Stimulated activated CD4-positive, alpha-beta T cell treated with anti-CD3 and anti-CD28 coated beads, Interleukin-4, amount 100 ng/mL, for 48 hours (primary cell): ENCODE data around the gene ASB3.
A peak's percentile ranks its signal among the peaks of the same experiment; 100 is the strongest.
"Not testable (repeated sequence)": the region's sequence is repeated elsewhere in the genome, so short reads cannot be mapped to it uniquely, and the experiment has no call there.

Experiments
- DNase-seq, 2 donors: peaks; one replicate each; pipeline ENCODE4 v3.0.0-alpha.2; 2020; ENCODE audit warnings: low read depth in 2 of 2

Gene ASB3

GRCh38 chr2:53786705-53787613 is at the start of gene ASB3, which contains the start of gene ERLEC1:
TSS of gene ASB3 (minus strand) at chr2:53786953. CDS start at chr2:53765572, 21,381 bp downstream.
TSS of gene ERLEC1 (plus strand) at chr2:53787044. CDS start at chr2:53787211, 167 bp downstream.
- peak; percentile 76 to 84 for DNase-seq

- DNase-seq: not testable (repeated sequence)
These were observed 43.2 kb upstream of the ASB3 start for GRCh38 chr2:53829980-53830290.

DNA sequence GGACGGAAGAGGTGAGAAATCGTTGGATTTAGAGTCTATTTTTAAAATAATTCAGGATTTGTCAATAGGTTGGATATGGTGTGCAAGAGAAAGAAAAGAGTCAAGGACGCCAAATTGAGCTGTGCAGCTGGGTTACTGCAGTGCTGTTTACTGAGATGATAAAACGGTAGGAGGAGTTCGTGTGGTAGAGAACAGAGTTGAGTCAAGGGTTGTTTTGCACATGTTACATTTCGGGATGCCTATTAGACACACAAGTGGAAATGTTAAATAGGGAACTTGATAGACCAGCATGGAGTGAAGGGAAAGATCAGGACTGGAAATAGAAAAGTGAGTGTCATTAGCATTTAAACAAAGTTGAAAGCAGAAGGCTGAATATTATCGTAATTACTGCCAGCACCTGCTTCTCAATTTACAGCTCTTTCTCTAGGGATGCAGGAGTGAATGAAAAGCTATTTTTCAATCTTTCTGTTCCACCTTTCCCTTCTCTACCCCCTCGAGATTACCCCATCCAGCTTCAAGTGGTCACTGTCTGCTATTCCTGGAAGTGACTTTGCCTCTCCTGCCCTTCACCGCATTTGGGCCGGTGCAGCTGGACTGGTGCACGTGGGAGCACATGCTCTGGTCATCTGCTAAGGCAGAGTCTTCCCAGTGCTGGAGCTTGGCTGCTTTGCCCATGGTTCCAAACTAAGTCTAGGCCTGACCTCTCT is 42.7 kb upstream of the ASB3 start:
- DNase-seq: no peak

DNA sequence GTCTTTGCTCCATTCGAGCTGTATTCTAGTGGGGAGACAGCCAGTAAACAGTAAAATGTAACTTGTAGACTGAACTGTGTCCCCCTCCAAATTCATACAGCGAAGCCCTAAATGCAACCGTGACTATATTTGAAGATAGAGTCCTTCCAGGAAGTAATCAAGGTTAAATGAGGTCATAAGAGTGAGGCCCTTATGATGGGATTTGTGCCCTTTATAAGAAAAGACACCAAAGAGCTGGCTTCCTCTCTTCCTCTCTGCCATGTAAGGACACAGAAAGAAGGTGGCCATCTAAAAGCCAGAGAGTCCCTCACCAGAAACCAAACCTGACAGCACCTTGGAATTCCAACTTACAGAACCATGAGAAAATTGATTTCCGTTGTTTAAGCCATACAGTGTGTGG is 41.6 kb upstream of the ASB3 start:
- DNase-seq: no peak

GRCh38 chr2:53827398-53828175 is 40.8 kb upstream of the ASB3 start:
- DNase-seq: no peak

DNA sequence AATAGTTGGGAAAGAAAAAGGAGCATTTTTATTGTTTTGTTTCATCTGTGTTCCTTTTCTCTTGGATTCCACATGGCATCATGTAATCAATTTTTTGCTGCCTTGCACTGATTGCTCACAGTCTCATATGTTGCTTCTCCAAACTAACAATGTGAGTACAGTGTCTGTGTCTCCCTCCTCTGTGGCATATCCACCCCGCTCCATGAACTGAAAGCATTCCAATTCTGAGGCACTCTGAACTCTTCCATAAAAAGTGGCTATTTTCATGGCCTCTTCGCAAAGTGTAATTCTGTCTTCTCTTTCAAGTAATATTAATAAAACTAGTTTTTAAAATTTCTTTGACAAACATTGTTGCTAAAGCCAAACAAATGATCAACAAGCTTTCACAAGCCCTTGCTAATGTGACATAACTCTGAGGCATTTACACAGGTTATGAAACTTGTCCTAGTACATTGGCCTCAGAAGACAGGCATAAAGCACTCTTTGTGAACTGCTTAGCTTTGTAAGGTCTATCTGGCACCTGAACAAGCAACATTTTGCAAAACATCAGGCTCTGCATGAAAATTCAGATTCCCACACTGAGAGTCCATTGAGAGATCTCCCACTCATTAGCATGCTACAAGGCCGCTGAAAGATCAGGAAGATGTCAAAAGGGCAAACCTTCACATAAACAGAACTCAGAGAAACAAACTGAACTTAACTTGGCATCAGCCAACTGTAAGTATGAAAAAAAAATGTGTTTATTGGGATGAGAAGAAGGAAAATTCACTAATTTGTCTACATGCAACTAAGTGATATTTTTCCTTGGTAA is 40.0 kb upstream of the ASB3 start:
- no peak for DNase-seq

- no peak for DNase-seq
These were observed 39.3 kb upstream of the ASB3 start for GRCh38 chr2:53826030-53826410.

DNA sequence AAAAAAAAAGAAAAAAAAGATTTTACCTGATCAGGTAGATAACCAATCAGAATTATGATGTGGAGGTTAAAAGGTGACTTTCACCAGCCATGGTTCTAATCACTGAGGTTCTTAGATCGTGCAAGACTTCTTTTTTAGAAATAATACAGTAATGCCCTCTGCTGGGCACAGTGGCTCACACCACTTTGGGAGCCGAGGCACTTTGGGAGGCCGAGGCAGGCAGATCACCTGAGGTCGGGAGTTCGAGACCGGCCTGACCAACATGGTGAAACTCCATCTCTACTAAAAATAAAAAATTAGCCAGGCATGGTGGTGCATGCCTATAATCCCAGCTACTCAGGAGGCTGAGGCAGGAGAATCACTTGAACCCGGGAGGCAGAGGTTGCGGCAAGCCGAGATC is 36.9 kb upstream of the ASB3 start:
- peak in 1 of 2 donors; percentile 4 for DNase-seq

GRCh38 chr2:53821810-53822209 is 35.1 kb upstream of the ASB3 start:
- no peak for DNase-seq

DNA sequence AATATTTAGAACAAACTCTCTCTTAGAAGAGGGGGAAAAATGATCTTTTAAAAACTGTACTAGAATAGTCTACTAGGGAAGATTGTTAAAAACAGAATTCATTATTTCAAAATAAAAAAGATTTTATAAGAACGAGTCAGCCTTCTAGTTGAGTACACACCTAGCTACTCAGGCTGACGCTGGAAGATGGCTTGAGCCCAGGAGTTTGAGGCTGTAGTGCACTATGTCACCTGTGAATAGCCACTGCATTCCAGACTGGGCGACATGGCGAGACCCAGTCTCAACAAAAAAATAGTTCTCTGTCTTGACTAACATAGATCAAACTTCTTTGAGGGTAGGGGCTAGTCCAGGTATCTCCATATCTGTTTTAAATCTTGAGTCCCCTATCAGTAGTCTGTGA is 34.0 kb upstream of the ASB3 start:
- no peak for DNase-seq

DNA sequence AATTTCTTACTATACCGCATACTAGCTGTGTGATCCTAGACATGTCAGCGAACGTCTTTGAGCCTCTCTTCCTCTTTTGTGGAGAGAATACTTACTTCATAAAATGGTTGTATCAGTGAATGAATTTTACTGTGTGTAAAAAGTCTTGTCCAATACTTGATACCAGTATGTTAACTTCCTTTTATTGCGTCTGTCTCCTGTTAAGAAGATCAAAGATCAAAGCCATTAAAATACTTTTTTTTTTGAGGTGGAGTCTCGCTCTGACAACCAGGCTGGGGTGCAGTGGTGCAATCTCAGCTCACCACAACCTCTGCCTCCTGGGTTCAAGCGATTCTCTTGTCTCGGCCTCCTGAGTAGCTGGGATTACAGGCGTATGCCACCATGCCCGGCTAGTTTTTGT is 33.3 kb upstream of the ASB3 start:
- DNase-seq: no peak

DNA sequence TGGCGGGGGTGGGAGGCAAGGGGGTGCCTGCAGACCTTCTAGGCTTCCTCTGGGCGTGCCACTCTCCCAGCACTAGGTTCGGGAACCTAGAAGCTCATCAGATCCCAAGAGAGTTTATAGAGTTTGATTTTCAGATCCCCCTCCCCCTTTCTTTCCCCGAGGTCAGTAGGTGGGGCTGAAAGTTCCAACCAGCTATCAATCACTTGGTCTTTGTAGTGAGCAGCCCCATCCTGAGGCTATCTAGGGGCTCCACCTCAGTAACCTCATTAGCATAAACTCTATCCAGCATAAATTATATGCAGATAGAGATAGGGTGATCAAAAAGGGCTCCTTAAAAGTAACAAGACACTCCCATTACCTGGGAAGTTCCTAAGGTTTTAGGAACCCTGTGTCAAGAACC is 32.9 kb upstream of the ASB3 start:
- DNase-seq: no peak

DNA sequence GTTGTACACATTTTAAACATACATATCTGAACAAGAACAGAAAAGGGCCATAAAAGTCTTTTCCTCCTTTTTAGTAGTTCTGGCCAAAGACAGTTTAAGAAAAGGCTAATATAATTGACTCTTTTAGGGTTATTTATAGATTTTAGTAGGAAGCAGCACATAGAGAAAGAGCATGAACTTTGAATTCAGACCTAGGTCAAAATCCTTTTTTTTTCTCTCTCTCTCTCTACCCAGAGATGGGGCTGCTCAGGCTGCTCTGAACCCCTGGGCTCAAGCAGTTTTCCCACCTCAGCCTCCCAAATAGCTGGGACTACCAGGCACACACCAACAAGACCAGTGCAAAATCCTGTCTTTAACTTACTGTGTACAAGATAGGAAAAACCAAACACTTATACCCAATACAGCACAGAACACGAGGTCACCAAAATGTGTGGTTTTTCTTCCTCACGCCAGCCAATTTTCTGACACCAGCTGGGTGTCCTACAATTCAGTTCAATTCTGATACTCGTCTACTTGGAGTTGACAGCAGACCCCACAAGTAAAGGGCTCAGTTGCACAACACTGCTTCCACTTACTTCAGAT is 32.2 kb upstream of the ASB3 start:
- DNase-seq: no peak

GRCh38 chr2:53813151-53813550 is 26.4 kb upstream of the ASB3 start:
- DNase-seq: no peak

DNA sequence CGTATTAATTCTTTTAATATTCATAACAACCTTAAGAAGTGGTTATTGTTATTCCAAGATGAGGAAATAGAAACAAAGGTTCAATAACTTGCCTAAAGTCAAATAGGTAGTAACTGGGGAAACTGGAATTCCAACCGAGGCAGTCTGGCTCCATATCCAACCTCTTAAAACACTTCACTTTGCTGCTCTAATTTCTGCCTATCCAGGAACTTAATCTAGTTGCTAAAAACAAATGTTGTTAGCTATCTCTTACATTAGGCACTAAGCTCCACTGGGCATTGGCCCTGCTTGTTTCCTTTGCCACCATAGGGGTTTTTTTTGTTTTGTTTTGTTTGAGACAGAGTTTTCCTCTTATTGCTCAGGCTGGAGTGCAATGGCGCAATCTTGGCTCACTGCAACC is 24.8 kb upstream of the ASB3 start:
- no peak for DNase-seq

DNA sequence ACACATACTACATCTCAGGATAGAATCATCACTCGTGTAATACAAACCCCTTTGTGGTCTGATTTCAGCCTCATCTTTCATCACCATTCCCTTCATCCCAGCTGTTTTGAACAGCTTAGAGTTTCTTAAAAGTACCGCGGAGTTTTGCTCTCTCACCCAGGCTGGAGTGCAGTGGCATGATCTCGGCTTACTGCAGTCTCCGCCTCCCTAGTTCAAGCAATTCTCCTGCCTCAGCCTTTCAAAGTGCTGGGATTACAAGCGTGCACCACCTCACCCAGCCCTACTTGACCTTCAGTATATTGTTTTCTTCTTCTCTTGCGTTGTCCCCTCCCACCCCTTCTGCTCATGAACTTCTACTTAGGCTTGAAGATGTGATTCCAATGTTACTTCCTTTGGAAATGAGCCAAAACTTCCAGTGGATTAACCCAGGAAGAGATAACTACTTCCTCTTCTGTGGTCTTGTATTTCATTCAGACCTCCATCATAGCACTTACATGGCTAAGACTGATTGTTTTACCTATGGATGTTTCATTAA is 15.9 kb upstream of the ASB3 start:
- no peak for DNase-seq

DNA sequence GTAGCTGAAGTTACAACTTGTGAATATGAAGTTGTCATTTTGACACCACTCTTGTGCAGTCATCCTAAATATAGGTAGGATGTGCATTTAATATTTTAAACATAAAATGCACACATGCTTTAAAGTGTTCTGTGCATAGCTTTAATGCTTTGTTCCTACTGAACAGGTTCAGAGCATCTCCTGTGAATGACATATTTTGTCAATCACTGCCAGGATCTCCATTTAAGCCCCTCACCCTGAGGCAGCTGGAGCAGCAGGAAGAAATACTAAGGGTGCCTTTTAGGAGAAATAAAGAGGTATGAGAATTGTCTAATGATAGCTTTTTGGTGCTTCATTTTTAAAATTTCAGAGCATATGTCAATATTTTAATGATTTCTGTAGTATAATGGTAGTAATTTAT is 14.8 kb upstream of the ASB3 start:
- no peak for DNase-seq

DNA sequence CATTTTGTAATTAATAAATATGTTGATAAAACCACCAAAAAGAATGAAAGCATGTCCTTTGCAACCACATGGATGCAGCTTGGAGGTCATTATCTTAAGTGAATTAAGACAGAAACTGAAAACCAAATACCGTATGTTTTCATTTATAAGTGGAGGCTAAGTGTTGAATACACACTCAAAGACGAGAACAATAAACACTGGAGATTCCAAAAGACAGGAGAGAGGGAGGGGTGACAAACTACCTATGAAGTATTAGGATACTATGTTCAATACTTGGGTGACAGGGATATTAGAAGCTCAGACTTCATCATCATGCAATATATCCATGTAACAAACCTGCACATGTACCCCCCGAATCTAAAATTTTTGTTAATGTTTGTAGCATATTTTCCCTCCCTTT is 7.1 kb upstream of the ASB3 start:
- no peak for DNase-seq

- DNase-seq: no peak
These were observed 6.5 kb upstream of the ASB3 start for GRCh38 chr2:53793261-53793660.

GRCh38 chr2:53787614-53788289 is 999 bp upstream of the ASB3 start:
- no peak for DNase-seq
